ENCODE measurements around the gene MC1R. TPM values are rescaled to one million over a fixed set of nuclear protein-coding genes. Genes with fewer than 3 reads are reported as not detected.

Gene MC1R
- total RNA-seq, 1 experiment from 2014 or later: 13.1 TPM

DNA sequence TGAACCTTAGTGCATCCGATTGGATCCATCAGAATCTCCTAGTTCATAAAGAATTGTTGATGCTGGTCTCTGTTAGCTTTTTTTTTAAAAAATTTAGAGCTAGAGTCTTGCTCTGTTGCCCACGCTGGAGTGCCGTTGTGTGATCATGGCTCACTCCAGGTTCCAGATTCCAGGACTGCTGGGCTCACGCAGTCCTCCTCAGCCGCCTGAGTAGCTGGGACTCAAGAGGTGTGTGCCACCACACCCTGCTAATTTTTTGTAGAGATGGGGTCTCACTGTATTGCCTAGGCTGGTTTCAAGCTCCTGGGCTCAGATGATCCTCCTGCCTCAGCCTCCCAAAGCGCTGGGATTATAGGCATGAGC, 37.3 kb upstream of the MC1R start:
- peaks cover 11% of the 10 kb centered on the region for H3K4me1 Mint-ChIP-seq (ENCODE audit: insufficient read depth, unreplicated experiment)
- no peak overlapping the region for H3K4me3 Mint-ChIP-seq (ENCODE audit: unreplicated experiment)
- no peak for DNase-seq (ENCODE audit: unreplicated experiment)
- CTCF ChIA-PET: interaction anchor here (0.7 kb wide), 1 partner anchor 162 kb away, joined by 4 read pairs; no protein-coding TSS in a partner anchor
- no peak for TF ChIP-seq CTCF (IDR thresholded peaks at IDR 0.05; ENCODE audit: unreplicated experiment)
- H3K27ac Mint-ChIP-seq (ENCODE audit: low read depth, unreplicated experiment): peak overlapping the region; percentile 76
- no TSS peak for BruUV-seq (replicated peaks)
- POLR2A ChIA-PET: interaction anchor here (0.7 to 1.9 kb wide), 4 partner anchors 8 to 42 kb away, joined by 3 to 5 read pairs (median 3); partner anchors contain the start of genes TCF25 and TUBB3
- intact Hi-C loops (cut with micrococcal nuclease): no loop called here
- no peaks in the 10 kb centered on the region for H3K9me3 Mint-ChIP-seq (ENCODE audit: unreplicated experiment)
- H3K36me3 Mint-ChIP-seq (ENCODE audit: insufficient read depth, unreplicated experiment): peaks cover 83% of the 10 kb centered on the region
- H3K27me3 Mint-ChIP-seq (ENCODE audit: insufficient read depth, unreplicated experiment): no peaks in the 10 kb centered on the region

DNA sequence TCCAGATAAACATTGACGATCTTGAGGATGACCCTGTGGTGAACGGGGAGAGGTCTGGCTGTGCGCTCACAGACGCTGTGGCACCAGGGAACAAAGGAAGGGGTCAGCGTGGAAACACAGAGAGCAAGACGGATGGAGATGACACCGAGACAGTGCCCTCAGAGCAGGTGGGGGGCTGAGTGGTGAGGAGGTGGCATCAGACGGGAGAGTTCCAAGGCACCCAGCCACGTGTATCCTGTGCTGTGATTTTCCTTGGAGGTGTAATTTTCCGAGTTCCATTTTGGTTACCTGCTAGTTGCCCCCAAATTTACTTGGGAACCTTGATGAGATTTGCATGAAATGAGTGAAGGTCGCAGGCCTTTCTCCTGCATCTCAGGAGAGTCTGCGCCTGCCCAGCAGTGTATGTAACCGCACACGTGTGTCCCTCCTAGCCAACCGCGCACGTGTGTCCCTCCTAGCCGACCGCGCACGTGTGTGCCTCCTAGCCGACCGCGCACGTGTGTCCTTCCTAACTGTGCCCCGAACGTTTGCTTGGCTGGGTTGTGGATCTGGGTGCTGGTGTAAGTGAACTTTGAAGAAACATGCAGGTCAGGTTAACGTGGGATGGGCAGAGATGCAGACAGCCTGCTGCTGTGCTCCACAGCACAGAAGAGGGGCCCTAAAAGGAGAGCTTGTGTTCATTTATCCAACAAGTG, 35.2 kb upstream of the MC1R start:
- POLR2A ChIA-PET: interaction anchor here (0.5 to 1.2 kb wide), 2 partner anchors 10 to 1061 kb away, joined by 3 read pairs; partner anchors contain the start of gene TCF25
- no peak for TF ChIP-seq CTCF (IDR thresholded peaks at IDR 0.05; ENCODE audit: unreplicated experiment)
- intact Hi-C loops (cut with micrococcal nuclease): no loop called here
- Mint-ChIP-seq H3K36me3 (ENCODE audit: insufficient read depth, unreplicated experiment) (peaks cover 83% of the 10 kb centered on the region), H3K4me3 (ENCODE audit: unreplicated experiment) (no peak overlapping the region), H3K9me3 (ENCODE audit: unreplicated experiment) (no peaks in the 10 kb centered on the region), H3K4me1 (ENCODE audit: insufficient read depth, unreplicated experiment) (peaks cover 6% of the 10 kb centered on the region), H3K27me3 (ENCODE audit: insufficient read depth, unreplicated experiment) (no peaks in the 10 kb centered on the region), H3K27ac (ENCODE audit: low read depth, unreplicated experiment) (peak overlapping the region; percentile 27)
- CTCF ChIA-PET: no interaction called here
- no TSS peak for BruUV-seq (replicated peaks)
- DNase-seq (ENCODE audit: unreplicated experiment): no peak

- Mint-ChIP-seq H3K36me3 (ENCODE audit: insufficient read depth, unreplicated experiment) (peaks cover 83% of the 10 kb centered on the region), H3K4me1 (ENCODE audit: insufficient read depth, unreplicated experiment) (peaks cover 6% of the 10 kb centered on the region), H3K9me3 (ENCODE audit: unreplicated experiment) (no peaks in the 10 kb centered on the region), H3K27ac (ENCODE audit: low read depth, unreplicated experiment) (no peak overlapping the region), H3K27me3 (ENCODE audit: insufficient read depth, unreplicated experiment) (no peaks in the 10 kb centered on the region), H3K4me3 (ENCODE audit: unreplicated experiment) (no peak overlapping the region)
- BruUV-seq (replicated peaks): no TSS peak
- no peak for TF ChIP-seq CTCF (IDR thresholded peaks at IDR 0.05; ENCODE audit: unreplicated experiment)
- no peak for DNase-seq (ENCODE audit: unreplicated experiment)
- ChIA-PET POLR2A (no interaction called here), CTCF (no interaction called here)
- intact Hi-C loops (cut with micrococcal nuclease): no loop called here
Measured at GRCh38 chr16:89884041-89884421, 34.6 kb upstream of the MC1R start.

DNA sequence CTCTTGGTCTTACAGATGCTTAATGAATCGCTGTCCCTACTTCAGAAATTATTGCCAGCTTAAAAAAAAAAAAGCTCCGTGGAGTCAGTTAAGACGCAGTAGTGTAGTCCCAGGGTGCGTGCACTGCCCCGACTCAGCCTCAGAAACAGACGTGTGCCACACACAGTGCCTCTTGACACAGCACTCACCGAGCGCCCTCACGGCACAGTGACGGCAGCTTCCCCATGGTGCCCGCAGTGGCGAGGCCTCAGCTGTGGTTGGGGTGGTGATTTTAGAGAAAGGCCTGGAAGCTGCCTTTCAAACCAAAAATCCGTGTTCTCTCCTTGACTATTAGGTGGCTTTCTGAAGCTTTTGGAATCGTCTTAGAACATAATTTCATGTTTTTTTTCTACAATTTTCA, 31.4 kb upstream of the MC1R start:
- no peaks in the 10 kb centered on the region for H3K27me3 Mint-ChIP-seq (ENCODE audit: insufficient read depth, unreplicated experiment)
- BruUV-seq (replicated peaks): no TSS peak
- H3K27ac Mint-ChIP-seq (ENCODE audit: low read depth, unreplicated experiment): no peak overlapping the region
- H3K4me3 Mint-ChIP-seq (ENCODE audit: unreplicated experiment): no peak overlapping the region
- ChIA-PET POLR2A (interaction anchor here (0.7 kb wide), 1 partner anchor 167 kb away, joined by 3 read pairs; no protein-coding TSS in a partner anchor), CTCF (no interaction called here)
- intact Hi-C loops (cut with micrococcal nuclease): no loop called here
- no peak for TF ChIP-seq CTCF (IDR thresholded peaks at IDR 0.05; ENCODE audit: unreplicated experiment)
- no peaks in the 10 kb centered on the region for H3K9me3 Mint-ChIP-seq (ENCODE audit: unreplicated experiment)
- DNase-seq (ENCODE audit: unreplicated experiment): no peak
- H3K4me1 Mint-ChIP-seq (ENCODE audit: insufficient read depth, unreplicated experiment): no peaks in the 10 kb centered on the region
- H3K36me3 Mint-ChIP-seq (ENCODE audit: insufficient read depth, unreplicated experiment): peaks cover 91% of the 10 kb centered on the region

Data from MCF 10A (cell line).